H9 (cell line): ENCODE data around the gene OGFOD3. TPM values are rescaled to one million over a fixed set of nuclear protein-coding genes. Genes with fewer than 3 reads are reported as not detected.
A peak's percentile ranks its signal among the peaks of the same experiment; 100 is the strongest.

Experiments
- DNase-seq: peaks from one replicate; pipeline ENCODE4 v3.0.0-alpha.2; 2017
- H2AFZ ChIP-seq: one replicate; pipeline ENCODE4 v1.6.1; 2013; ENCODE audit warnings: mild to moderate bottlenecking, low read length, control low read depth, moderate library complexity
- H2AK5ac ChIP-seq: 2 replicates; pipeline ENCODE4 v1.6.1; 2013; ENCODE audit warnings: low read length, control low read depth, mixed read lengths; ENCODE audit not compliant: insufficient read length
- H2BK120ac ChIP-seq: one replicate; pipeline ENCODE4 v1.6.1; 2013; ENCODE audit warnings: low read depth, mild to moderate bottlenecking, low read length, control low read depth, inconsistent platforms; ENCODE audit not compliant: poor library complexity, severe bottlenecking
- H2BK12ac ChIP-seq: 2 replicates; pipeline ENCODE4 v1.6.1; 2013; ENCODE audit warnings: low read length, control low read depth, mixed read lengths, low read depth; ENCODE audit not compliant: insufficient read length
- H2BK15ac ChIP-seq: 2 replicates; pipeline ENCODE4 v1.6.1; 2013; ENCODE audit warnings: low read depth, low read length, control low read depth
- H2BK20ac ChIP-seq: one replicate; pipeline ENCODE4 v1.6.1; 2013; ENCODE audit warnings: low read depth, mild to moderate bottlenecking, low read length, control low read depth, inconsistent platforms; ENCODE audit not compliant: poor library complexity, severe bottlenecking
- H2BK5ac ChIP-seq: 2 replicates; pipeline ENCODE4 v1.6.1; 2013; ENCODE audit warnings: low read length, control low read depth, mixed read lengths; ENCODE audit not compliant: insufficient read length
- H3K14ac ChIP-seq: 2 replicates; pipeline ENCODE4 v1.6.1; 2013; ENCODE audit warnings: low read length, control low read depth; ENCODE audit not compliant: insufficient read depth
- H3K18ac ChIP-seq: 2 replicates; pipeline ENCODE4 v1.6.1; 2013; ENCODE audit warnings: low read depth, mild to moderate bottlenecking, mixed read lengths, low read length, control low read depth; ENCODE audit not compliant: insufficient read length
- H3K23ac ChIP-seq: 2 replicates; pipeline ENCODE4 v1.6.1; 2013; ENCODE audit warnings: low read length, control low read depth, mixed read lengths, low read depth; ENCODE audit not compliant: insufficient read length
- H3K23me2 ChIP-seq: 2 replicates; pipeline ENCODE4 v1.6.1; 2013; ENCODE audit warnings: low read depth, mild to moderate bottlenecking, mixed read lengths, low read length, control low read depth; ENCODE audit not compliant: insufficient read length, poor library complexity, severe bottlenecking
- H3K27ac ChIP-seq: 2 replicates; pipeline ENCODE4 v1.5.1; 2013; ENCODE audit warnings: low read length, control low read depth, mixed read lengths, low read depth; ENCODE audit not compliant: insufficient read length
- H3K27me3 ChIP-seq: 2 replicates; pipeline ENCODE4 v1.6.1; 2013; ENCODE audit warnings: low read length, control low read depth, inconsistent platforms; ENCODE audit not compliant: insufficient read depth
- H3K4ac ChIP-seq: 2 replicates; pipeline ENCODE4 v1.6.1; 2013; ENCODE audit warnings: low read depth, mild to moderate bottlenecking, control low read depth, inconsistent platforms, low read length, moderate library complexity
- H3K4me1 ChIP-seq: 2 replicates; pipeline ENCODE4 v1.6.1; 2013; ENCODE audit warnings: low read length, control low read depth, inconsistent platforms; ENCODE audit not compliant: insufficient read depth
- H3K4me2 ChIP-seq: 2 replicates; pipeline ENCODE4 v1.6.1; 2013; ENCODE audit warnings: low read length, control low read depth, mixed read lengths; ENCODE audit not compliant: insufficient read length, insufficient read depth
- H3K56ac ChIP-seq: 2 replicates; pipeline ENCODE4 v1.6.1; 2013; ENCODE audit warnings: low read depth, mild to moderate bottlenecking, mixed read lengths, low read length, control low read depth; ENCODE audit not compliant: insufficient read length
- H3K79me1 ChIP-seq: 2 replicates; pipeline ENCODE4 v1.6.1; 2013; ENCODE audit warnings: low read depth, mild to moderate bottlenecking, moderate library complexity, low read length, control low read depth, inconsistent platforms; ENCODE audit not compliant: insufficient read depth, poor library complexity, severe bottlenecking
- H3K79me2 ChIP-seq: 2 replicates; pipeline ENCODE4 v1.6.1; 2013; ENCODE audit warnings: low read length, control low read depth, inconsistent platforms; ENCODE audit not compliant: insufficient read depth
- H3K9ac ChIP-seq: 2 replicates; pipeline ENCODE4 v1.6.1; 2013; ENCODE audit warnings: low read length, control low read depth, mixed read lengths; ENCODE audit not compliant: insufficient read length; ENCODE audit errors: extremely low read depth
- H3K9me3 ChIP-seq: one replicate; pipeline ENCODE4 v1.6.1; 2013; ENCODE audit warnings: low read depth, low read length, inconsistent platforms; ENCODE audit not compliant: control insufficient read depth
- H3T11ph ChIP-seq: one replicate; pipeline ENCODE4 v1.6.1; 2013; ENCODE audit warnings: mild to moderate bottlenecking, low read length, control low read depth, inconsistent platforms
- H4K20me1 ChIP-seq: one replicate; pipeline ENCODE4 v1.6.1; 2013; ENCODE audit not compliant: control insufficient read depth, insufficient read length, insufficient read depth
- H4K5ac ChIP-seq: 2 replicates; pipeline ENCODE4 v1.6.1; 2013; ENCODE audit warnings: low read depth, mild to moderate bottlenecking, mixed read lengths, low read length, control low read depth; ENCODE audit not compliant: insufficient read length
- H4K8ac ChIP-seq: replicated peaks from 2 replicates; pipeline ENCODE4 v1.6.1; 2013; ENCODE audit warnings: low read length, control low read depth, mixed read lengths, low read depth; ENCODE audit not compliant: insufficient read length
- H4K91ac ChIP-seq: 2 replicates; pipeline ENCODE4 v1.6.1; 2013; ENCODE audit warnings: low read depth, mild to moderate bottlenecking, moderate library complexity, mixed read lengths, low read length, control low read depth; ENCODE audit not compliant: insufficient read length
- H3K27ac Mint-ChIP-seq, 3 experiments: 2 replicates in 2 of 3; 3 replicates in 1 of 3; pipeline ENCODE4 v1.8.0; 2020 to 2021; ENCODE audit warnings: mixed read lengths in 3 of 3, mild to moderate bottlenecking in 1 of 3, moderate library complexity in 1 of 3
- H3K27me3 Mint-ChIP-seq: 2 replicates; pipeline ENCODE4 v1.8.0; 2021; ENCODE audit warnings: low read depth, mild to moderate bottlenecking, moderate library complexity, mixed read lengths
- H3K36me3 Mint-ChIP-seq, 3 experiments: 2 replicates in 2 of 3; 3 replicates in 1 of 3; pipeline ENCODE4 v1.8.0; 2020 to 2021; ENCODE audit warnings: low read depth in 3 of 3, mixed read lengths in 3 of 3; ENCODE audit not compliant: insufficient read depth in 1 of 3
- H3K4me1 Mint-ChIP-seq, 2 experiments: 2 replicates each; pipeline ENCODE4 v1.8.0; 2020; ENCODE audit warnings: mixed read lengths in 2 of 2
- H3K4me3 Mint-ChIP-seq, 2 experiments: 2 replicates in 1 of 2; 3 replicates in 1 of 2; pipeline ENCODE4 v1.8.0; 2020 to 2021; ENCODE audit warnings: mild to moderate bottlenecking in 2 of 2, mixed read lengths in 2 of 2, moderate library complexity in 1 of 2
- H3K9me3 Mint-ChIP-seq, 2 experiments: 2 replicates in 1 of 2; 3 replicates in 1 of 2; pipeline ENCODE4 v1.8.0; 2020; ENCODE audit warnings: mild to moderate bottlenecking in 2 of 2, mixed read lengths in 2 of 2, moderate library complexity in 1 of 2
- CTCF ChIP-seq: fragments of 200-600 bp; sonication (generic); conservative IDR thresholded peaks from 3 replicates; pipeline ENCODE4 v1.8.0; 2021; ENCODE audit warnings: antibody characterized with exemption, mild to moderate bottlenecking
- WGBS: extraction: QIAGEN DNeasy Blood & Tissue Kit; methylation state at CpG from one replicate; pipeline ENCODE4 v1.1.7; 2013; ENCODE audit warnings: missing lambda C conversion rate, low lambda C conversion rate, mixed read lengths; ENCODE audit not compliant: insufficient read length; ENCODE audit errors: extremely low coverage; 5-methylcytosine and 5-hydroxymethylcytosine counted together
- total RNA-seq: library from RNA; stranded (reverse); gene quantifications from 2 replicates; pipeline ENCODE4 v1.2.1, GENCODE V29; 2021

The OGFOD3 gene
- total RNA-seq, 1 experiment from 2014 or later, result 27.8 TPM

- WGBS, result no CpG with 5 or more reads among the region's 21 CpGs
- peak overlapping the region in 1 of 3 experiments; percentile 58; a peak in 1 of 7 replicates for H3K27ac Mint-ChIP-seq
- no peak overlapping the region for H3K27ac ChIP-seq
These were observed 67.1 kb downstream of the OGFOD3 start for GRCh38 chr17:82351254-82351712.

More at GRCh38 chr17:82351254-82351712, 67.1 kb downstream of the OGFOD3 start:
- no peak overlapping the region for H2BK12ac ChIP-seq
- no peak overlapping the region for H3T11ph ChIP-seq
- no peak overlapping the region for H2AFZ ChIP-seq
- H3K4me1 Mint-ChIP-seq, result peaks cover 4 to 10% of the 10 kb centered on the region in 2 experiments; a peak in 3 of 4 replicates
- H4K8ac ChIP-seq, result no peak overlapping the region
- H3K4ac ChIP-seq, result no peak overlapping the region
- H4K20me1 ChIP-seq, result no peaks in the 10 kb centered on the region
- no peak overlapping the region for H3K56ac ChIP-seq
- H3K4me2 ChIP-seq, result no peak overlapping the region
- H3K9ac ChIP-seq, result no peak overlapping the region
- no peaks in the 10 kb centered on the region for H3K9me3 Mint-ChIP-seq
- no peak for TF ChIP-seq CTCF
- H2BK15ac ChIP-seq, result no peak overlapping the region
- no peak overlapping the region for H2AK5ac ChIP-seq
- no peaks in the 10 kb centered on the region for H3K4me1 ChIP-seq
- no peaks in the 10 kb centered on the region for H3K27me3 ChIP-seq
- H2BK120ac ChIP-seq, result no peak overlapping the region
- no peak overlapping the region for H2BK5ac ChIP-seq
- H3K14ac ChIP-seq, result no peak overlapping the region
- H3K9me3 ChIP-seq, result no peaks in the 10 kb centered on the region
- peaks cover 11% of the 10 kb centered on the region for H3K27me3 Mint-ChIP-seq
- H4K5ac ChIP-seq, result no peak overlapping the region
- no peak overlapping the region for H3K4me3 Mint-ChIP-seq
- H4K91ac ChIP-seq, result no peak overlapping the region
- H3K36me3 Mint-ChIP-seq, result no peaks in the 10 kb centered on the region
- H3K18ac ChIP-seq, result no peak overlapping the region
- DNase-seq, result no peak
- H3K79me2 ChIP-seq, result no peaks in the 10 kb centered on the region
- no peak overlapping the region for H2BK20ac ChIP-seq
- no peak overlapping the region for H3K23ac ChIP-seq
- no peaks in the 10 kb centered on the region for H3K23me2 ChIP-seq
- no peaks in the 10 kb centered on the region for H3K79me1 ChIP-seq
